Parathyroid adenoma (tissue), 2 donors: ENCODE results near the gene ERICH3.

Source experiments
- H2AFZ ChIP-seq: fragments of 300-600 bp; sonication (generic); one replicate; pipeline ENCODE4 v1.7.0; 2017; ENCODE audit warnings: antibody characterized with exemption, mild to moderate bottlenecking
- H3K27ac ChIP-seq: fragments of 300-600 bp; sonication (generic); one replicate; pipeline ENCODE4 v1.7.0; 2017
- H3K27me3 ChIP-seq: fragments of 300-600 bp; sonication (generic); one replicate; pipeline ENCODE4 v1.7.0; 2017; ENCODE audit warnings: low read length; ENCODE audit not compliant: control insufficient read depth, insufficient read depth
- H3K36me3 ChIP-seq: fragments of 300-600 bp; sonication (generic); one replicate; pipeline ENCODE4 v1.7.0; 2017; ENCODE audit warnings: low read length; ENCODE audit not compliant: control insufficient read depth, insufficient read depth
- H3K4me1 ChIP-seq: fragments of 300-600 bp; sonication (generic); one replicate; pipeline ENCODE4 v1.7.0; 2017; ENCODE audit warnings: control low read depth
- H3K4me2 ChIP-seq: fragments of 300-600 bp; sonication (generic); one replicate; pipeline ENCODE4 v1.7.0; 2017; ENCODE audit warnings: low read length
- H3K4me3 ChIP-seq: fragments of 300-600 bp; sonication (generic); one replicate; pipeline ENCODE4 v1.7.0; 2017; ENCODE audit warnings: low read depth, low read length
- H3K79me2 ChIP-seq: fragments of 300-600 bp; sonication (generic); one replicate; pipeline ENCODE4 v1.7.0; 2017; ENCODE audit warnings: control low read depth
- H3K9ac ChIP-seq: fragments of 300-600 bp; sonication (generic); one replicate; pipeline ENCODE4 v1.7.0; 2017; ENCODE audit warnings: mild to moderate bottlenecking
- H3K9me3 ChIP-seq: fragments of 300-600 bp; sonication (generic); one replicate; pipeline ENCODE4 v1.7.0; 2017; ENCODE audit warnings: low read length; ENCODE audit not compliant: control insufficient read depth
- CTCF ChIP-seq: fragments of 300-600 bp; sonication (generic); IDR thresholded peaks from one replicate; pipeline ENCODE4 v1.7.0; 2017; ENCODE audit warnings: antibody characterized with exemption, mild to moderate bottlenecking
- donor health status: primary hyperparathyroidism.

Gene ERICH3

GRCh38 chr1:74690364-74690696 lies 16.7 kb upstream of the ERICH3 start:
- Histone ChIP-seq H3K4me2 (no peak overlapping the region), H3K27me3 (no peaks in the 10 kb centered on the region), H3K79me2 (no peaks in the 10 kb centered on the region), H3K36me3 (no peaks in the 10 kb centered on the region), H2AFZ (peak overlapping the region; percentile 7), H3K27ac (no peak overlapping the region), H3K4me3 (no peak overlapping the region), H3K9me3 (no peaks in the 10 kb centered on the region), H3K9ac (no peak overlapping the region), H3K4me1 (no peaks in the 10 kb centered on the region)
- no peak for TF ChIP-seq CTCF

- H3K9ac ChIP-seq: no peak overlapping the region
- peak overlapping the region; percentile 7 for H2AFZ ChIP-seq
- no peaks in the 10 kb centered on the region for H3K79me2 ChIP-seq
- H3K36me3 ChIP-seq: no peaks in the 10 kb centered on the region
- no peaks in the 10 kb centered on the region for H3K9me3 ChIP-seq
- H3K4me3 ChIP-seq: no peak overlapping the region
- H3K4me2 ChIP-seq: no peak overlapping the region
- H3K27ac ChIP-seq: no peak overlapping the region
- peak; percentile 46 for TF ChIP-seq CTCF
- no peaks in the 10 kb centered on the region for H3K27me3 ChIP-seq
- H3K4me1 ChIP-seq: no peaks in the 10 kb centered on the region
Observed at GRCh38 chr1:74689621-74690363, 16.2 kb upstream of the ERICH3 start.

GRCh38 chr1:74686928-74687327 lies 13.3 kb upstream of the ERICH3 start:
- no peaks in the 10 kb centered on the region for H3K27me3 ChIP-seq
- no peak overlapping the region for H3K27ac ChIP-seq
- H3K9me3 ChIP-seq: no peaks in the 10 kb centered on the region
- H2AFZ ChIP-seq: no peak overlapping the region
- no peaks in the 10 kb centered on the region for H3K4me1 ChIP-seq
- no peak overlapping the region for H3K4me3 ChIP-seq
- H3K36me3 ChIP-seq: no peaks in the 10 kb centered on the region
- no peak for TF ChIP-seq CTCF
- no peak overlapping the region for H3K4me2 ChIP-seq
- no peaks in the 10 kb centered on the region for H3K79me2 ChIP-seq
- H3K9ac ChIP-seq: no peak overlapping the region

- no peak overlapping the region for H3K27ac ChIP-seq
- no peak overlapping the region for H3K9ac ChIP-seq
- TF ChIP-seq CTCF: no peak
- H3K27me3 ChIP-seq: no peaks in the 10 kb centered on the region
- no peaks in the 10 kb centered on the region for H3K9me3 ChIP-seq
- H2AFZ ChIP-seq: no peak overlapping the region
- H3K4me1 ChIP-seq: no peaks in the 10 kb centered on the region
- no peak overlapping the region for H3K4me3 ChIP-seq
- H3K36me3 ChIP-seq: no peaks in the 10 kb centered on the region
- no peaks in the 10 kb centered on the region for H3K79me2 ChIP-seq
- H3K4me2 ChIP-seq: no peak overlapping the region
Observed at GRCh38 chr1:74684301-74684700, 10.7 kb upstream of the ERICH3 start.

- Histone ChIP-seq H3K27me3 (no peaks in the 10 kb centered on the region), H3K79me2 (no peaks in the 10 kb centered on the region), H3K27ac (no peak overlapping the region), H3K4me2 (no peak overlapping the region), H3K36me3 (no peaks in the 10 kb centered on the region), H2AFZ (no peak overlapping the region), H3K4me3 (no peak overlapping the region), H3K9me3 (no peaks in the 10 kb centered on the region), H3K4me1 (no peaks in the 10 kb centered on the region), H3K9ac (no peak overlapping the region)
- no peak for TF ChIP-seq CTCF
Observed at GRCh38 chr1:74683656-74684055, 10.1 kb upstream of the ERICH3 start.
